Activated gamma-delta T cell (primary cell): ENCODE data around the gene MAD1L1.

Source experiments
- DNase-seq: peaks from one replicate; lab custom pipeline; 2025; lab: John Stamatoyannopoulos, UW

The MAD1L1 gene

GRCh38 chr7:2258661-2259365 lies 26.1 kb upstream of the MAD1L1 start:
- DNase-seq: no peak

GRCh38 chr7:2257651-2258050 lies 24.9 kb upstream of the MAD1L1 start:
- DNase-seq: no peak

GRCh38 chr7:2257046-2257551 lies 24.4 kb upstream of the MAD1L1 start:
- no peak for DNase-seq

GRCh38 chr7:2256306-2257045 lies 23.7 kb upstream of the MAD1L1 start:
- DNase-seq: no peak

- no peak for DNase-seq
Measured at GRCh38 chr7:2255145-2256139, 22.7 kb upstream of the MAD1L1 start.

- DNase-seq: no peak
Measured at GRCh38 chr7:2254429-2255144, 21.8 kb upstream of the MAD1L1 start.

GRCh38 chr7:2253525-2254244 lies 20.9 kb upstream of the MAD1L1 start:
- no peak for DNase-seq

- DNase-seq: no peak
Measured at GRCh38 chr7:2253021-2253420, 20.3 kb upstream of the MAD1L1 start.

GRCh38 chr7:2251841-2252771 lies 19.4 kb upstream of the MAD1L1 start:
- DNase-seq: no peak

- no peak for DNase-seq
Measured at GRCh38 chr7:2251381-2251780, 18.6 kb upstream of the MAD1L1 start.

GRCh38 chr7:2249744-2250323 lies 17.1 kb upstream of the MAD1L1 start:
- no peak for DNase-seq

GRCh38 chr7:2248984-2249694 lies 16.4 kb upstream of the MAD1L1 start:
- DNase-seq: no peak

GRCh38 chr7:2247141-2247995 lies 14.6 kb upstream of the MAD1L1 start:
- DNase-seq: no peak

- no peak for DNase-seq
Measured at GRCh38 chr7:2245883-2246675, 13.3 kb upstream of the MAD1L1 start.

GRCh38 chr7:2244404-2244995 lies 11.8 kb upstream of the MAD1L1 start:
- DNase-seq: no peak

- no peak for DNase-seq
Measured at GRCh38 chr7:2243458-2243857, 10.7 kb upstream of the MAD1L1 start.
